GM18519 (cell line): ENCODE measurements around the gene SPTB.

Experiments used
- ATAC-seq: cut with Tn5 transposase; IDR thresholded peaks from one replicate; pipeline ENCODE4 v1.9.1; 2021; ENCODE audit warnings: mild to moderate bottlenecking, moderate library complexity; ENCODE audit not compliant: unreplicated experiment, low FRiP score

SPTB gene

DNA sequence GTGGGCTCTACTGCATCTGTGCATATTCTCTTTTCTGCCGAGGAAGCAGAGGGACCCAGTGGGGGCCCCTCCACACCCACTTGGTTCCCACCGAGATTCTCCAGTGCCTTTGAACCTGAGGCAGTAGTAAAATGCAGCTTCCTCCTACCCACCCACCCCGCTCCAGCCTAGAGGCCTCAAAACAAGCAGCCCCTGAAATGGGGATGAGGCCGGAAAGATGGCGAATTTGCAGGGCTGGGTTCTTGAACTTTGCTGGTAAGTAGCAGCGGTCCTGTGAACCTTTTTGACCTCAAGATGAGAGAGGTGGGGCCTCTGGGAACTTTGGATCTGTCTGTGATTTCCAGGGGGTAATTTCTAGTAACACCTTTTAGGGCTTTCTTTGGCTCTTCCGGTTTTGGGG is 160.1 kb downstream of the SPTB start:
- no peak for ATAC-seq

DNA sequence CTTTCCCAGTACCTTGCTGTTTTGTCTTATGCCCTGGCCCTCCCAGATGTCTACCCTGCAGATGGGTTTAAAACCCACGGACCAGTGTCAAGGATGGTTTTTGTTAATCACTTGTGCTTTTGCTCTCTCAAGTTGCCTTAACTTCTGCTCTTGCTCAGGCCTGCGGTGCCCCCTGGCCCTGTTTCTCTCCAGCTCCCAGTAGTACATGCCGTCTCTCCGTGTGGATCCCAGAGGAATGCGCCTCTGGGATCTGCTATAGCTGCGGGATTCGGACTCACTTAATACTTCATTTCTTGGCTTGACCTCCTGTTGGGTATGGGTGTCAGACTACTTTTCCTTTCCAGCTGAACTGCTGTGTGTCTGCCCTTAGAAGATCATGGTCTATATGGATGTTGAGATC is 160.9 kb downstream of the SPTB start:
- ATAC-seq, result no peak

DNA sequence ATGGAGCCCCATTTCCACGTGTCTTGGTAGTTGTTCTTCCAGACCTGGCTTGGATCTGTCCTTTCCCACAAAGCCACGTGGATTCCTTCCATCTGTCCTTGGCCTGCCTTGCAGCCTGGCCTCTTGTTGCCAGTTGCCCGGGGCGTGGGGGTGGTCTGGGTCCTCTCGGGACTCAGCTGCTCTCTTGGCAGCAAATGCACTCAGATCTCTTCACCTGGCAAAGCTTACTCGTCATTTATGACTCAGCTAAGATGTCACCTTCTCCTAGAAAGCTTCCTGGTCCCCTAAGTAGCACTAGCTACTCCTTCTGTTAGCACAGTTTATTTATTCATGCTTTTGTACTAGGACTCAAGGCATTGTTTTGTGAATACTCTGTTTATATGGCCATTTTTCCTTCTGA is 161.8 kb downstream of the SPTB start:
- no peak for ATAC-seq

DNA sequence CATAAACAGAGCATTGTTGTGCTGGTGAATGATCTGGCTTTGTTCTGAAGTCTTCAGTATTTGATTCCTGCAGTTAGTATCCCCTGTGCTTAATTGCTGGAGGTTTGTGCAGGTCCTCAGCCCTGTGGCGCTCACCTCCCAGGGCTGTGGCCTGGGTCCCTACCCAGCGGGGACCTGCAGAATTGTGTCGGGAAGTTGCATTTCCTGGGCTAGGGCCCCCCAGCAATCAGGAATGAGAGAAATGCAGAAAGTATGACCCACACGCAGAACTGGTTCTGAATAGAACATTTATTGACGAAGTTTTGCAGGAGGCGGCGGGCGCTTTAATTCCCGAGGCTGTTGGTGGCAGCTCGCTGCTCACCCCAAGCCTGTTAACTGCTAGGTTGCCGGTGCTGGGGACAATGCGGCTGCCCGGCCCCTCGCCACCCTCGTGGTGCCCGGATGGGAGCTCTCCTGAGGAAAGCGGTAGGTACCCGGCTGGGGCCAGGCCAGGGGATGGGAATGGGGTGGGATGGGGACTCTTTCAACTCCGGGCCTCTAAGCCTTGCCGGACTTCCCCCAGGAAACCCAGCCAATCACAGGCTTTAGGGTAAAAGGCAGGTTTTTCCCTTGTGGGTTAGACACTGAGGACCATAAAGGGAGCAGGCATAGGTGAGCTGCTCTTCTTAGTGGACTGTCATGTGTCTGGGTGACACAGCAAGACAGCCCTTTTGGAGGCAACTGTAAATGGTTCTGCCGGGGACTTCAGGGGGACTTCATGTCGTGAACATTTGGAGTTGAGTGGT is 163.9 kb downstream of the SPTB start:
- no peak for ATAC-seq

DNA sequence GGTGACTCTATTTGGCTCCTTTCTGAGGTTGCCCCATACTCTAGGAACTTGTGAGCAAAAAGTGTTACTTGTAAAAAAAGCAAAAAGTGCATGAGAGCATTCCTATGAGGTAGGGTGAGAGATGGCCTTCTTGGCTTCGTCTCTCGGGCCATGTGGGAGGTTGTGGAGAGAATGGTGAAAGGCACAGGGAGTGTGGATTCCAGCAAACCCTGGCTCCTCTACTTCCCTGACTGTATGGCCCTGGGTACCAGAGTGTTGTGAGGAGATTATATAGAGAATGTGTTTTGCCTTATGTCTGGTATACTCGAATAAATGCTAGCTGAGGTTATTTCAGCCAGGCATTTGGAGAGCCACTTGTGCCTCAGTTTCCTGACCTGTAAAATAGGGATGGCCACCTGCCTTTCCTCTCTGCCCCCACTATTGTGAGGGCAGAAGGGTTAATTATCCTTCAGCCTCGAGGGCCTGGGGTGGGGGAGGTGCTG is 164.5 kb downstream of the SPTB start:
- ATAC-seq, result no peak

DNA sequence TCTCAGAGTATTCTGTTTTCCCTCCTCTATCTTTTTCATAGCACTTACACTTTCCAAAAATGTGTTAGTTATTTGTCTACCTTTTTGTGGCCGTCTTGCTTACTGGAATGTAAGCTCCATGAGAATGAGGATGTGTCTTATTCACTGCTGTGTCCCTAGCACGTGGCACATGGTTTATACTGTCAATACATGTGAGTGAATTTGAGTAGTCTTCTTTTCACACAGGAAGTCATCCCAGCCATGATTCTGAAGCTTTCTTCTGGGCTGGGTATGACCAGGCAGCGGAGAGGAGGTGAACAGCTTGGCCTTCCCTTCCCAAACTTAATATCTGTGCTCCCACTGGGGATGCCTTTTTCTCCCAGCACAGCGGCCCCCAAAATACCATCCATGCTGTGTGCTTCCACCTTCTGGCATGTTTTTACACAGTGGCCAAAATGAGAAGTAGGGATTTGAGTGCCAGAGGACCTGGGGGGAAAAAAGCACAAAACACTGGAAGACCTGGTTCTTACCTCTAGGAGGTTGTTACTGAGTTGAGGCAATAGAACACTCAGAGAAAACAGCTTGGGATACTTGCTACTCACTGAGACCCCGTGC is 165.2 kb downstream of the SPTB start:
- no peak for ATAC-seq

DNA sequence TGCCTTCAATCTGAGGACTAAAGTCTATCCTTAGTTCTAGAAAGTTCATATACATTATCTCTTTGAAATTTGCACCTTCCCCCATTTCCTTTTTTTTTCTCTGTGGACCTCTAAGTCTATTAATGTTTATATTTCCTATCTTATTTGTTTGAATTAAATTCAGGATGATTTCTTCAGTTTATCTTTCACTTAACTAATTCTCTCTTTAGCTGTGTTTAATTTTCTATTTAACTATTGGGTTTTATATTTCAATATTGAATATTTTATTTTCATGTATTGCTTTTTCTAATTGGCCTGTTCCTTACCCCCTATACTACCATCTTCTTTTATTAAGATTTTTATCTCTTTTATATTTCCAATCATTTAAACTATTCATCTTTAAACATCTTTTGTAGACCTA is 166.0 kb downstream of the SPTB start:
- no peak for ATAC-seq

DNA sequence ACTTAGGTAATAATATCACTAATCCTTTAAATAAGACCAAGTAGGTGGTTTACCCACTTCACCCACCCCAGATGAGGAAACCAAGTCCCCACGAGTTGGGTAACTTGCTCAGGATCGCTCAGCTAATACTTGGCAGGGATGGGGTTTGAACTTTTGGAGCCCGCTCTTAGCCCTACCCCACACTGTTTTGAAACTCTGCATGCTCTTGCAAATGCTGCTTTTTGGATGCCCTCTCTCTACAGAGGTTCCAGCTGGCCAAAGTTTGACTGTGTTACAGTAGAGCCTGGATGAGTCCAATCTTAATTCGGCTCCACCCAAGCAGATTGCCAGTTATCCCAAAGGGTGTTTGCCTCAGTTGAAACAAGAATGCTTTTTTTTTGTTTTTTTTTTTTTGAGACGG is 168.7 kb downstream of the SPTB start:
- ATAC-seq, result no peak

DNA sequence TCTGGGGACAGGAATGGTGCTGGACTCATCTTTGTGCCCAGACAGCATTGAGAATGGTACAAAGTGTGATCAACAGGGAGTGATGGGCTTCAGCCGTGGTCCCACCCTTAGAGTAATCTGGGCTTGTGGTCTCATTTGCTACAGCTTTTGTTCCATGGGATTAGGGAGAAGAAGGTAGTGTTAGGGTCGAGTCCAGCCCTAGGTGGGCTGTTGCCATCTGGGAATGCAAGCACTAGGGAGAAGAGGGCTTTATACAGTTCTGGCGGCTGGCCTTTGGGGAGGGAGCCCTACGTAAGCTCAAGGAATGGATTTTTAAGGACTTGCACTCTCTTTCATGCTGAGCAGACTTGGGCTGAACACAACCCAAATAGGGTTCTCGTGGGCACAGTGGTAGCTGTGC is 170.6 kb downstream of the SPTB start:
- no peak for ATAC-seq

DNA sequence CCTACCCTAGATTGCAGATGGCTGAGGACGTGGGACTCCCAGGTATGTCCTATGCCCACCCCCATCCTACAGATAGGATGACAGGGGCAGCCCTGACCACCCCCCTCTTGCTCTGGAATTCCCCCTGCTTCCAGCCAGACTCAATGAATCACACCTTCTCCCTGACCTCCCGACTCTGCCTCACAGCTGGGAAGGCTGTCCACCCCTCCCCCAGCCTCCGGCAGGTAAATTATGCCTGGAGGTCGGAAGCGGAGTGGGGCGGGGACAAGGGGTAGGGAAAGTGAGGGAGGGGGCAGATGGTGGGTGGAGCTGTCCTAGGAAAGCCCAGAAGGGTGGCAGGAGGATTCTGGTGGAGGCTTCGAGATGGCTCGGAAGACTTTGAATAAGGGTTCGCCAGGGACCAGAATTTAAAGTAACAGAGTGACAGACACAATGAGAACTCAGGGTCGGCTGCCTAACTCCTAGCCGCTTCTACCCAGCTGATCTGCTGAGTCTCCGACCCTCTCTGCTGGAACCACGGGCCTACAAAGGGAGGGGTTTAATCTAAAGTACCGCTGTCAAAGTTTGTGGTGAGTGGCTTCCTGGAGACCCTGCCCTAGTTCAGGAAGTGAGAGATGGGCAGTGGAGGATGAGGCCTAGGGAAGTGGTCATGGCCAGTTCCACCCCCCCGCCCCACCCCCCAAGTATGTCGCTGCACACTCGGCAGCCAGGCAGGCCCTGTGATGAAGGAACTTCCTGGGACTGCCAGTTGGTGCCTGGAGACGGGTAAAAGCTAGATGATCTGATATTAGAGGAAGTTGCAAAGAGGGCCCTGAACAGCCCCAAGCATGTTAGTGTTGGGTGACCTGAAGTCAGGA is 171.3 kb downstream of the SPTB start:
- ATAC-seq, result no peak

DNA sequence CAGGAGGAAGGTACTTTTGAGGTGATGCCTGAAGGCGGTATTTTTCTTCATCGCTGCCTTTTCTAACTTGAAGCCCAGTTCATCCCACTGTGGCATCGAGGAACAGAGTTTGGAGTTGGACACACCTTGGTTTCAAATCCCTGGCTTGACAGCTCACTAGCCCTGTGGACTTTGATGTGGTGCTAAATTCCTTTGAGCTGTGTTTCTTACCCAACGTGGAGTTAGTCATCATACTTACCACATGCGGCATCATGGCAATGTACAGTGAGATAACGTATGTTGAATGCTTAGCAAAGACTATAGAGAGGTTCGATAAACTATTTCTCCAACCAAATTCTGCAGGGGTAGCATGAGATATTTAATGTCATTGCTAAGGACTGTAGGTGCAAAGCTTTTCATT is 172.0 kb downstream of the SPTB start:
- ATAC-seq, result no peak

DNA sequence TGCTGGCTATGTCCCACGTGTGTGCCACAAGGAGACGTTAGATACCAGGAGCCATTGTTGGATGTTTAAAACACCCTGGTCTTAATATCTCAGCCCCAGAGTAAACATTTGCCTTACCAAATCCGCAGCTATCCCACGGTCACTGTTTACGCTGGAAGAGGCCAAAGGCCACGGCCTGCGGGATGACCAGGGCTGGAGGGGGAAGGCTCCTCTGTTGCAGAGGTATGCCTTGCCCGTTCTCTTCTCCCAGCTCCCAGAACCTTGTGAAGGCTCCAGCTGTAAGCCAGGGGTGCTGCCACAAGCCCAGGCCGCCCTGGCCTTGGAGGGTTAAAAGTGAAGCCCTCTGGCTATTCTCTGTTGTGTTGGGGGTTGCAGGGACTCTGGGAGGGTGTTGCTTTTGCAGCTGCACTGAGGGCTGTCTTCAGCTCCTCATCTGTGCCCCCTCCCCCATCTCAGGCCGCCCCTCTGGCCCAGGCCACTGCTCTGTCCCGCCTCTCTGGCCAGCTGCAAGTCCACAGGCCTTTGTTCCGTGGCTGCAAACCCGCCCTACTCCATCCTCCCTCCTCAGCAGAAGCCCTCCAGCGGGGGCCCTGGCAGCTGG is 173.0 kb downstream of the SPTB start:
- no peak for ATAC-seq

DNA sequence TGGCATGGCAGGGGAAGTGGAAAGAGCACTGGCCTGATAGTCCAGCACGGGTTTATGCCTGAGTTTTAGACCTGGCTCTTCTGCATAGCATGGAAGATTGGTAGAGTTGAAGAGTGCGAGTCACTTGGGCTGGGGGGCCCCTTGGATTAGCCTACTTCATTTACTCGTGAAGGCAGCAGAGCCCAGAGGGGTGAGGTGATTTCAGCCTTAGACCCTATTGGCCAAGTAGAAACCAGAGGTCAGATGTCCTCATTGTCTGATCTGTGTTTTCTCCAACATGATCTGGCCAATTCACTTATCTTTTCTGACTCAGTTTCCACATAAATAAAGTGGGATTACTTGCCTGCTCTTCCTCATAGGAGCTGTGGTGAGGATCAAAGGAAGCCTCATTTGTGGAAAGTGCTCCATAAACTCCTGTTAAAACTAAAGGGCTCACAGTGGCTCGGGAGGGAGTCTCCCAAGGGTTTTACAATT is 173.6 kb downstream of the SPTB start:
- no peak for ATAC-seq

DNA sequence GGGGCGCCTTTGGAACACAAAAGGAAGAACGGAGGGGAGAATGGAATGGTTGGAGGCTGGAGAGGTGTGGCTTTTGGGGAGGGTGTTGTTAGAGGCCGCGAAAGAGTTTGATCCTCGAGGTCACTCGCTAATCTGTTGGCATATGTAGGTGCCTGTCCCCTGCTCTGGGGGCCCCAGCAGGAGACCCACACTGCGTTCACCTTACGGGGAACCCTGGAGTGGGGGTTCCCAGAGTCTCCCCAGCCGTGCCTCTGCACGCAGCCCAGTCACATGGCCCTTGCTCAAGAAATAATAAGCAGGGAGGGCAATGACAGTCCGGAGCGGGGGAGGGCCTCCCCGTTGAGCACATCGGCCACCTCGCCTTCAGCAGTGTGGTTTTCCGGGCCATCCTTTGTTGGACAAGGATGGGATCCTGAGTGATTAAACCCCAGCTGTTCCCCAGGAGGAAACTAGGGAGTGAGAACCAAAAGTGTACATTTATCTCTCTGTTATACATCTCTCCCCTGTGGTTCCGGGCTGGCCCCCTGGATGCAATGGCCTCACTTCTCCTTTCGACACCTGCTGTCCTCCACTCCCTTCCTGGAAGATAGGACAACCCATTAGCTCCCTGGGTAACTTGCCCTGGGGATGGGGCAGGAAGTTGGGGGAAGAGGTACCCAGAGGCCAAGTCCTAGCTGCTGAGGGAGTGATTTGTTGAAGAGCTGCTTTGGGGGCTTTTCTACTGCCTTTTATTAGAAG is 174.2 kb downstream of the SPTB start:
- no peak for ATAC-seq

DNA sequence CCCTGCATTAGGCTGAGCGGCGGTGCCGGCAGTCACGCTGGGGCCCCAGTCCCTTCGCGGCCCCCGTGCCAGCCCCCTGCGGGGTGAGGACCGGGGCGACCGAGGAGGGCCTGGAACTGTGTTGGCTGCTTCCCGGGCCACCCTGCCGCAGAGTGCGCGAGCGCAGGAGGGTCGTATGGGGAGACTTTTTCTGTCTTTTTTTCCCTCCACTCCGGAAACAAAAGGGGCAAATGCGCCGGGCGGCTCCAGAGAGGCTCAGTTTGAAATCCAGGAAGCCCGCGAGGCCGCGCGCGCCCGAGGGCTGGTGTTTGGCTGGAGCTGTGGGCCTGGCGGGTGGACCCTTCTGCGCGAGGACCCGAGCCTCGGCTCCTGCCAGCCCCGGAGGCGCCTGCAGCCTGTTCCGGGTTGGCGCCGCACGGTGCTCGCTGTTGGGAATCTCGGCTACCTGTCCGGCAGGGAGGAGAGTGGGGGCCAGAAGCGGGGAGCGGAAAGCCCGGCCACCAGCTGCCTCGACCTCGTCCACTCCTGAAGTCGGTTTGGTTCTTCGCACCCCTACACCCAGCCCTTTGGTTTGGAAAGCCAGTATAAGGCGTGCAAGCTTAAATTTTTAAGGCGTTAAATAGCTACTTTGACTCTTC is 174.8 kb downstream of the SPTB start:
- no peak for ATAC-seq

DNA sequence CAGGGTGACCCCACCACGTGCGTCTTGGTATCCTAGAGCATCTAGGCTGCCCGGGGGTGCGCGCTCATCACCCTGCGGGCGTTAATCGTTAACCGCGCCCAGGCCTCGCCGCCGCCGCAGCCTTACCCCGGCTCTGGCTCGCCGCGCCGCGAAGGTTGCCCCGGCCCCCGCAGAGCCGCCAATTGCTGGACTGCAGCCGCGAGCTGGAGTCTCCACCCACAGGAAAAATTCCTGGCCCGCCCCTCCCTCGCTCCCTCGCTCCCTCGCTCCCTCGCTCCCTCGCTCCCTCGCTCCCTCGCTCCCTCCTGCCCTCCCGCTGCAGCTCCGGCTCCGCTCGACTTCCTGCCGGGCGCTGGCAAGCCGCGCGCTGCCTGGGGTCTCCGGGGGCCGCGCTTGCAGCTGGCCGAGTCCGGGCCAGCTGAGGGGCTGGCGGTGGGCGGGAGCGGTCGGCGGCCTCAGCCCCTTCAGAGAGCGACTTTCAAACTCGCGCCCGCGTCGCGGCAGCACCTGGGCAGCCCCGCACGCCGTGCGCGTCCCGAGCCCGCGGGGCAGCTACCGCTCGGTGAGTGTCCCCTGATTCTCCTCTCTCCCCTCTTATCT is 175.5 kb downstream of the SPTB start, which contains the start of gene PLEKHG3:
PLEKHG3 (plus strand) TSS at position 282 of the 600 bp plus-strand sequence. CDS start 23,208 bp downstream, outside the sequence.
- no peak for ATAC-seq

DNA sequence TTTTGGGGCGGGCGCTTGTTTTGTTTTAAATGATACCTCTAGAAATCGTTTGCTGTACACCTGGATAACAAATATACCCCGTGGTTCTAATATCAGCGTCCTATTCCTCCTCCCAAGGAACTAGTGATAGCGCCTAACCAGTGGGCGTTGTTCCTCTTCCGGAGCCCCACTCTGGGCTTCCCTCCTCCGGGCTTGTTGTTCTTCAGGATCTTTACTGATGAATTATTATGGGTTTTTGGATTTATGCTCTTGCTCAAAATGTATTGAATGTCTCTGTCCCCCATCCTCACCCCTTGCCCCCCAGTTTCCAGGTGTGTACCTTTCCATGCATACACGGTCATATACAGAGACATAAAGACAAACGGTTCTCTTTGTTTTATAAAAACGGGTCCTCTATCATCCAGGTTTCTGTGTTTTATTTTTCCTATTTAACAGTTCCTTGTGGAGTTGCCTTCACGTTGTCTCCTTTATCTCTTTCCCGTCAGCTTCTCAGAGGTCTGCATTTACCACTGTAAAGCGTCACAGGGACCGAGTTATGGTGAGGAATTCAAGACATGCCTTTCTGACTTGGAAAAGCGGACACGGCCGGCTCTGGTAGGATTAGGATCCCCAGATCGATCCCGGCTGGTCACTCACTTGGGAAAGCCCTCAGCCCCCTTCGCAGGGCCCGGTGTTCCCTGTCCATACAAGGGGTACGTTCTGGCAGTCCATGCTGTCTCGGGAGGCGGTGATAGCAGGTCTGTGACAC is 176.1 kb downstream of the SPTB start:
- ATAC-seq, result no peak
